Lower lobe of right lung (tissue), 2 donors: ENCODE measurements around the gene GDPD2. TPM values are rescaled to one million over a fixed set of nuclear protein-coding genes. Genes with fewer than 3 reads are reported as not detected.

Source experiments
- ATAC-seq, 2 donors: fragments of 200-7000 bp; cut with Tn5 transposase; one replicate each; pipeline ENCODE4 v1.9.1; 2020 to 2022; ENCODE audit warnings: mild to moderate bottlenecking in 2 of 2, moderate library complexity in 2 of 2
- DNase-seq: peaks from one replicate; pipeline ENCODE4 v3.0.0-alpha.2; 2020
- H3K27ac ChIP-seq: fragments of 200-600 bp; one replicate; pipeline ENCODE4 v1.8.0; 2022
- H3K27me3 ChIP-seq: fragments of 200-600 bp; one replicate; pipeline ENCODE4 v1.8.0; 2022; ENCODE audit warnings: low read depth
- H3K36me3 ChIP-seq: fragments of 200-600 bp; one replicate; pipeline ENCODE4 v1.8.0; 2022; ENCODE audit warnings: mild to moderate bottlenecking
- H3K4me1 ChIP-seq: fragments of 200-600 bp; one replicate; pipeline ENCODE4 v1.8.0; 2022
- H3K4me3 ChIP-seq: fragments of 200-600 bp; one replicate; pipeline ENCODE4 v1.8.0; 2022; ENCODE audit warnings: mild to moderate bottlenecking
- H3K9me3 ChIP-seq: fragments of 200-600 bp; one replicate; pipeline ENCODE4 v1.8.0; 2022
- CTCF ChIP-seq: fragments of 200-600 bp; IDR thresholded peaks from one replicate; pipeline ENCODE4 v1.8.0; 2022; ENCODE audit warnings: antibody characterized with exemption, mild to moderate bottlenecking
- intact Hi-C: fragments of 100-400 bp; cut with DNase I; formaldehyde crosslinking; loops from one replicate; pipeline ENCODE4 v1.11.0; 2022
- total RNA-seq: library from RNA; stranded (reverse); fragmentation: NEBNext Ultra II Directional; extraction: Animal tissue kit (Norgen Biotek cat#: 25700); gene quantifications from one replicate; pipeline ENCODE4 v1.2.1, GENCODE V29; 2021
- donor health status: DM: no; HTN: yes; CAD: no; lungs with severe emphysema.

The GDPD2 gene
- total RNA-seq, 1 donor from 2014 or later: not detected

- intact Hi-C loops: no loop called here
- peak; percentile 71 for TF ChIP-seq CTCF
- peak; percentile 86 for DNase-seq
- Histone ChIP-seq H3K4me3 (peak overlapping the region; percentile 56), H3K4me1 (no peaks in the 10 kb centered on the region), H3K27ac (peak overlapping the region; percentile 74), H3K9me3 (no peaks in the 10 kb centered on the region), H3K36me3 (no peaks in the 10 kb centered on the region), H3K27me3 (no peaks in the 10 kb centered on the region)
- ATAC-seq: peak; percentile 94 to 96
Measured at GRCh38 chrX:70454441-70455365, 31.6 kb downstream of the GDPD2 start.

GRCh38 chrX:70455366-70456202 lies 32.5 kb downstream of the GDPD2 start:
- no peaks in the 10 kb centered on the region for H3K9me3 ChIP-seq
- H3K4me1 ChIP-seq: no peaks in the 10 kb centered on the region
- no peak for TF ChIP-seq CTCF
- DNase-seq: no peak
- ATAC-seq: peak in 1 of 2 donors; percentile 15
- H3K36me3 ChIP-seq: no peaks in the 10 kb centered on the region
- no peaks in the 10 kb centered on the region for H3K27me3 ChIP-seq
- H3K4me3 ChIP-seq: peak overlapping the region; percentile 56
- intact Hi-C loops: no loop called here
- H3K27ac ChIP-seq: peak overlapping the region; percentile 74

- peak overlapping the region; percentile 56 for H3K4me3 ChIP-seq
- ATAC-seq (no peak), DNase-seq (no peak)
- intact Hi-C loops: no loop called here
- H3K27ac ChIP-seq: no peak overlapping the region
- no peaks in the 10 kb centered on the region for H3K36me3 ChIP-seq
- TF ChIP-seq CTCF: no peak
- H3K27me3 ChIP-seq: no peaks in the 10 kb centered on the region
- H3K4me1 ChIP-seq: no peaks in the 10 kb centered on the region
- H3K9me3 ChIP-seq: no peaks in the 10 kb centered on the region
Measured at GRCh38 chrX:70456256-70456655, 33.1 kb downstream of the GDPD2 start.

- no peaks in the 10 kb centered on the region for H3K9me3 ChIP-seq
- no peak for ATAC-seq
- TF ChIP-seq CTCF: no peak
- no peak overlapping the region for H3K4me3 ChIP-seq
- intact Hi-C loops: no loop called here
- H3K27ac ChIP-seq: no peak overlapping the region
- no peaks in the 10 kb centered on the region for H3K27me3 ChIP-seq
- H3K4me1 ChIP-seq: no peaks in the 10 kb centered on the region
- no peak for DNase-seq
- no peaks in the 10 kb centered on the region for H3K36me3 ChIP-seq
Measured at GRCh38 chrX:70461026-70461425, 37.9 kb downstream of the GDPD2 start.

GRCh38 chrX:70464051-70464450 lies 40.9 kb downstream of the GDPD2 start:
- intact Hi-C loops: no loop called here

More at GRCh38 chrX:70464051-70464450, 40.9 kb downstream of the GDPD2 start:
- no peaks in the 10 kb centered on the region for H3K27me3 ChIP-seq
- H3K4me3 ChIP-seq: no peak overlapping the region
- H3K4me1 ChIP-seq: no peaks in the 10 kb centered on the region
- no peak overlapping the region for H3K27ac ChIP-seq
- H3K36me3 ChIP-seq: no peaks in the 10 kb centered on the region
- no peak for TF ChIP-seq CTCF
- ATAC-seq (no peak), DNase-seq (no peak)
- no peaks in the 10 kb centered on the region for H3K9me3 ChIP-seq
